ENCODE results near the gene MYT1.

DNA sequence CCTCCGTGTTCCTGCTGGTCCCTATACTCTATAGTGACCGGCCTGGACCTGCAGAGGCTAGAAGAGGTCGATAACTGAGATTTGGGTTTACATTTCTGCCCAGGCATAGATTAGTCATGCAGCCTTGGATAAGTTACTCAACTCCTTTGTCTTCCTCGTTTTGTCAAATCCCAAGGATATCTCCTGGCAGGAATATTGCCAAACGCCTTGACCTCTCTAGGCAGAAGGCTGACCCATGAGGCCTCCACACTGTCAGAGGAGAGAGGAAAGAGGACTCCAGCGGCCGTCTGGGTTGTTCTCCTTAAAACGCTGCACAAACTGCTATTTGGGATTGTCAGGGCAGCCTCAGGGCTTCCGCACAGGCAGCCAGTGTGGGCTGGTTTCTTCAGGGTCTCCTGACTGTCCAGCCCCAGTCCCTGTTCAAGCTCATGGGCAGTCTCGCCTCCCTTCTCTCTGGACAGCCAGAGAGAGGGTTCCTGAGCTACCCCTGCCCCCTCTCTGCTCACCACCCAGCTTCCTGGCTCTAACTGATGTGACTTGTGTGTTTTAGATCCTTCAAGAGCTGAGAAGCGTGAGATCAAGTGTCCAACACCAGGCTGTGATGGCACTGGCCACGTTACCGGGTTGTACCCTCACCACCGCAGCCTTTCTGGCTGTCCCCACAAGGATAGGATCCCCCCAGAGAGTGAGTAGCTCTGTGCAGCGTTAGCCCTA lies 46.6 kb downstream of the MYT1 start:
- TF ChIP-seq IRF2 (CRISPR knock-in tag; IDR thresholded peaks at IDR 0.05; ENCODE audit: borderline replicate concordance, low read depth) (no peak), CTCF (IDR thresholded peaks at IDR 0.05) (no peak), CREM (CRISPR knock-in tag; IDR thresholded peaks at IDR 0.05) (no peak), ESRRA (CRISPR knock-in tag; IDR thresholded peaks at IDR 0.05; ENCODE audit: borderline replicate concordance) (no peak), CREB1 (CRISPR knock-in tag; IDR thresholded peaks at IDR 0.05) (no peak), ZNF317 (CRISPR knock-in tag; IDR thresholded peaks at IDR 0.05; ENCODE audit: borderline replicate concordance, low read depth) (no peak), RORB (CRISPR knock-in tag; IDR thresholded peaks at IDR 0.05) (no peak), GTF2I (CRISPR knock-in tag; conservative IDR thresholded peaks at IDR 0.05) (no peak)
- TF ChIP-seq, protein P1, sequence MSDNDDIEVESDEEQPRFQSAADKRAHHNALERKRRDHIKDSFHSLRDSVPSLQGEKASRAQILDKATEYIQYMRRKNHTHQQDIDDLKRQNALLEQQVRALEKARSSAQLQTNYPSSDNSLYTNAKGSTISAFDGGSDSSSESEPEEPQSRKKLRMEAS (CRISPR knock-in tag; IDR thresholded peaks at IDR 0.05): no peak
